OCI-LY3 (cell line): ENCODE data around the gene ERVFRD-1.

Experiments
- H2AFZ ChIP-seq: fragments of 200-600, 300-600 bp; shearing (Covaris generic); 2 replicates; pipeline ENCODE4 v1.6.0; 2014; ENCODE audit warnings: antibody characterized with exemption, low read depth, low read length
- H3K27ac ChIP-seq: fragments of 200-600, 300-600 bp; sonication (generic); 2 replicates; pipeline ENCODE4 v1.5.1; 2014; ENCODE audit warnings: mild to moderate bottlenecking, low read length, moderate library complexity, mixed read lengths
- H3K27me3 ChIP-seq: fragments of 200-600, 300-600 bp; sonication (generic); 2 replicates; pipeline ENCODE4 v1.6.1; 2014; ENCODE audit warnings: low read depth, low read length, mixed read lengths
- H3K36me3 ChIP-seq: fragments of 200-600, 300-600 bp; sonication (generic); replicated peaks from 2 replicates; pipeline ENCODE3; 2014; ENCODE audit warnings: low read depth, low read length, mixed read lengths
- H3K4me1 ChIP-seq: fragments of 300-600, 200-600 bp; sonication (generic); 2 replicates; pipeline ENCODE4 v1.6.1; 2014; ENCODE audit warnings: low read length, mixed read lengths
- H3K4me2 ChIP-seq: fragments of 200-600, 300-600 bp; sonication (generic); 2 replicates; pipeline ENCODE4 v1.6.1; 2014; ENCODE audit warnings: low read length, mixed read lengths
- H3K4me3 ChIP-seq: fragments of 300-600, 200-600 bp; sonication (generic); 2 replicates; pipeline ENCODE4 v1.5.1; 2014; ENCODE audit warnings: antibody characterized with exemption, mild to moderate bottlenecking, low read length, moderate library complexity
- H3K79me2 ChIP-seq: fragments of 300-600, 200-600 bp; shearing (Covaris generic); 2 replicates; pipeline ENCODE4 v1.6.1; 2014; ENCODE audit warnings: mild to moderate bottlenecking, low read length, mixed read lengths
- H3K9ac ChIP-seq: fragments of 300-600, 200-600 bp; shearing (Covaris generic); 2 replicates; pipeline ENCODE4 v1.6.0; 2014; ENCODE audit warnings: mild to moderate bottlenecking, low read length, moderate library complexity
- H3K9me3 ChIP-seq: fragments of 200-600, 300-600 bp; shearing (Covaris generic); 2 replicates; pipeline ENCODE4 v1.6.1; 2014; ENCODE audit warnings: low read length, mixed read lengths; ENCODE audit not compliant: insufficient read depth
- H4K20me1 ChIP-seq: fragments of 200-600, 300-600 bp; sonication (generic); 2 replicates; pipeline ENCODE4 v1.6.1; 2016; ENCODE audit warnings: low read length, mixed read lengths; ENCODE audit not compliant: insufficient read depth
- EZH2phosphoT487 ChIP-seq: fragments of 200-600 bp; shearing (Covaris generic); IDR thresholded peaks from 2 replicates; pipeline ENCODE4 v1.6.1; 2018; ENCODE audit warnings: antibody characterized with exemption, mixed run types, low read depth
- TF ChIP-seq, protein P1 (sequence below): fragments of 200-600, 300-600 bp; sonication (generic); IDR thresholded peaks from 2 replicates; pipeline ENCODE4 v1.5.1; 2014; ENCODE audit warnings: antibody characterized with exemption, low read length, low read depth

ERVFRD-1 gene

DNA sequence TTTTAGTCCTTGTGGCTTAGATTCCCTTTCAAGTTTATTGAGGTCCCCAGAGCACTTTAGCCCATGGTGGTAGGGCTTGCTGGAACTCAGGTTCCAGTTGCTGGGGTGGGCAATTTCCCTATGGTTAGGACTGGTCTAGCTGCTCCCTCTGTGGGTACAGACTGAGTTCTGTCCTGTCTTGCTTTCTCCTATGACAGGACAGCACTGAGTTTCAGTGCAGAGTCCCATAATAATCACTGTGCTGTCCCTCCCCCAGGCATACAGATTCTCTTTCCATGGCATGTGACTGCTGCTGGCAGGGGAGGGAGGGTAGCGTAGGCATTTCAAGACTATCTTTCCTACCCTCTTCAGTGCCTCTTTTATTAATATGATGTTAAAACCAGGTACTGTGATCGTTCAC is 17.1 kb upstream of the ERVFRD-1 start:
- H3K4me3 ChIP-seq: no peak overlapping the region
- no peaks in the 10 kb centered on the region for H3K36me3 ChIP-seq
- H3K9ac ChIP-seq: no peak overlapping the region
- peaks cover 7% of the 10 kb centered on the region; the same call in 1 of the 2 replicates for H4K20me1 ChIP-seq
- H3K9me3 ChIP-seq: no peaks in the 10 kb centered on the region
- no peak overlapping the region for H3K4me2 ChIP-seq
- no peak for TF ChIP-seq EZH2phosphoT487
- TF ChIP-seq, protein P1, sequence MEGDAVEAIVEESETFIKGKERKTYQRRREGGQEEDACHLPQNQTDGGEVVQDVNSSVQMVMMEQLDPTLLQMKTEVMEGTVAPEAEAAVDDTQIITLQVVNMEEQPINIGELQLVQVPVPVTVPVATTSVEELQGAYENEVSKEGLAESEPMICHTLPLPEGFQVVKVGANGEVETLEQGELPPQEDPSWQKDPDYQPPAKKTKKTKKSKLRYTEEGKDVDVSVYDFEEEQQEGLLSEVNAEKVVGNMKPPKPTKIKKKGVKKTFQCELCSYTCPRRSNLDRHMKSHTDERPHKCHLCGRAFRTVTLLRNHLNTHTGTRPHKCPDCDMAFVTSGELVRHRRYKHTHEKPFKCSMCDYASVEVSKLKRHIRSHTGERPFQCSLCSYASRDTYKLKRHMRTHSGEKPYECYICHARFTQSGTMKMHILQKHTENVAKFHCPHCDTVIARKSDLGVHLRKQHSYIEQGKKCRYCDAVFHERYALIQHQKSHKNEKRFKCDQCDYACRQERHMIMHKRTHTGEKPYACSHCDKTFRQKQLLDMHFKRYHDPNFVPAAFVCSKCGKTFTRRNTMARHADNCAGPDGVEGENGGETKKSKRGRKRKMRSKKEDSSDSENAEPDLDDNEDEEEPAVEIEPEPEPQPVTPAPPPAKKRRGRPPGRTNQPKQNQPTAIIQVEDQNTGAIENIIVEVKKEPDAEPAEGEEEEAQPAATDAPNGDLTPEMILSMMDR: no peak
- H3K27me3 ChIP-seq: no peaks in the 10 kb centered on the region
- H3K79me2 ChIP-seq: peaks cover 35% of the 10 kb centered on the region
- H3K4me1 ChIP-seq: peaks cover 7% of the 10 kb centered on the region; the same call in 1 of the 2 replicates
- H2AFZ ChIP-seq: no peak overlapping the region
- H3K27ac ChIP-seq: no peak overlapping the region

- no peak overlapping the region for H3K4me2 ChIP-seq
Observed at GRCh38 chr6:11126876-11127275, 15.4 kb upstream of the ERVFRD-1 start.

GRCh38 chr6:11123978-11124377 is 12.5 kb upstream of the ERVFRD-1 start:
- TF ChIP-seq, protein P1: no peak
- TF ChIP-seq EZH2phosphoT487: no peak
- H3K36me3 ChIP-seq: no peaks in the 10 kb centered on the region
- H2AFZ ChIP-seq: no peak overlapping the region
- no peaks in the 10 kb centered on the region for H3K4me1 ChIP-seq
- no peak overlapping the region for H3K4me3 ChIP-seq
- no peaks in the 10 kb centered on the region for H3K9me3 ChIP-seq
- H3K4me2 ChIP-seq: no peak overlapping the region
- no peak overlapping the region for H3K27ac ChIP-seq
- H4K20me1 ChIP-seq: no peaks in the 10 kb centered on the region
- peaks cover 41% of the 10 kb centered on the region for H3K79me2 ChIP-seq
- no peak overlapping the region for H3K9ac ChIP-seq
- no peaks in the 10 kb centered on the region for H3K27me3 ChIP-seq

More at GRCh38 chr6:11126876-11127275, 15.4 kb upstream of the ERVFRD-1 start:
- Histone ChIP-seq H3K36me3 (no peaks in the 10 kb centered on the region), H3K27ac (no peak overlapping the region), H3K4me1 (peaks cover 7% of the 10 kb centered on the region; the same call in 1 of the 2 replicates), H3K9me3 (no peaks in the 10 kb centered on the region), H3K4me3 (no peak overlapping the region), H2AFZ (no peak overlapping the region), H3K27me3 (no peaks in the 10 kb centered on the region), H4K20me1 (peaks cover 7% of the 10 kb centered on the region; the same call in 1 of the 2 replicates), H3K9ac (no peak overlapping the region), H3K79me2 (peaks cover 47% of the 10 kb centered on the region)
- TF ChIP-seq, protein P1: no peak
- no peak for TF ChIP-seq EZH2phosphoT487

GRCh38 chr6:11122380-11122779 is 10.9 kb upstream of the ERVFRD-1 start:
- H3K36me3 ChIP-seq: no peaks in the 10 kb centered on the region
- no peaks in the 10 kb centered on the region for H3K4me1 ChIP-seq
- no peak overlapping the region for H3K9ac ChIP-seq
- no peak overlapping the region for H3K4me3 ChIP-seq
- no peak overlapping the region for H2AFZ ChIP-seq
- H3K27ac ChIP-seq: no peak overlapping the region
- H3K9me3 ChIP-seq: no peaks in the 10 kb centered on the region
- no peak overlapping the region for H3K4me2 ChIP-seq
- H3K79me2 ChIP-seq: peaks cover 48% of the 10 kb centered on the region
- H3K27me3 ChIP-seq: no peaks in the 10 kb centered on the region
- TF ChIP-seq EZH2phosphoT487: no peak
- TF ChIP-seq, protein P1: no peak
- no peaks in the 10 kb centered on the region for H4K20me1 ChIP-seq
